ENCODE measurements around the gene PEX10. TPM values are rescaled to one million over a fixed set of nuclear protein-coding genes. Genes with fewer than 3 reads are reported as not detected.
A peak's percentile ranks its signal among the peaks of the same experiment; 100 is the strongest.

PEX10 gene
- total RNA-seq, 4 donors from 2014 or later = 23.2 to 33.2 (median 27.2) TPM

- H3K9me3 ChIP-seq = no peaks in the 10 kb centered on the region
- WGBS, 2 donors = 89 to 91% methylated on average over 14 to 18 of the region's 21 CpGs
- H3K36me3 ChIP-seq = peaks cover 0 to 19% (median 0%) of the 10 kb centered on the region in 3 donors
- H3K27me3 ChIP-seq = no peaks in the 10 kb centered on the region
- TF ChIP-seq POLR2A (IDR thresholded peaks at IDR 0.05) = no peak
- TF ChIP-seq, protein P1, sequence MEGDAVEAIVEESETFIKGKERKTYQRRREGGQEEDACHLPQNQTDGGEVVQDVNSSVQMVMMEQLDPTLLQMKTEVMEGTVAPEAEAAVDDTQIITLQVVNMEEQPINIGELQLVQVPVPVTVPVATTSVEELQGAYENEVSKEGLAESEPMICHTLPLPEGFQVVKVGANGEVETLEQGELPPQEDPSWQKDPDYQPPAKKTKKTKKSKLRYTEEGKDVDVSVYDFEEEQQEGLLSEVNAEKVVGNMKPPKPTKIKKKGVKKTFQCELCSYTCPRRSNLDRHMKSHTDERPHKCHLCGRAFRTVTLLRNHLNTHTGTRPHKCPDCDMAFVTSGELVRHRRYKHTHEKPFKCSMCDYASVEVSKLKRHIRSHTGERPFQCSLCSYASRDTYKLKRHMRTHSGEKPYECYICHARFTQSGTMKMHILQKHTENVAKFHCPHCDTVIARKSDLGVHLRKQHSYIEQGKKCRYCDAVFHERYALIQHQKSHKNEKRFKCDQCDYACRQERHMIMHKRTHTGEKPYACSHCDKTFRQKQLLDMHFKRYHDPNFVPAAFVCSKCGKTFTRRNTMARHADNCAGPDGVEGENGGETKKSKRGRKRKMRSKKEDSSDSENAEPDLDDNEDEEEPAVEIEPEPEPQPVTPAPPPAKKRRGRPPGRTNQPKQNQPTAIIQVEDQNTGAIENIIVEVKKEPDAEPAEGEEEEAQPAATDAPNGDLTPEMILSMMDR (IDR thresholded peaks at IDR 0.05) = no peak
- no peak overlapping the region for H3K27ac ChIP-seq
- intact Hi-C loops (cut with DNase I) = no loop called here
- no peak overlapping the region for H3K4me3 ChIP-seq
- peaks cover 0 to 20% (median 9%) of the 10 kb centered on the region in 3 donors for H3K4me1 ChIP-seq
- no peak for DNase-seq
These were observed 28.1 kb downstream of the PEX10 start for GRCh38 chr1:2384130-2384860.

GRCh38 chr1:2383576-2383975 lies 28.8 kb downstream of the PEX10 start:
- H3K27ac ChIP-seq = no peak overlapping the region
- H3K27me3 ChIP-seq = no peaks in the 10 kb centered on the region
- H3K4me1 ChIP-seq = peaks cover 0 to 15% (median 9%) of the 10 kb centered on the region in 3 donors
- no peak for DNase-seq
- 70 to 90% methylated on average over 3 to 5 of the region's 14 CpGs for WGBS, 2 donors
- H3K4me3 ChIP-seq = no peak overlapping the region
- TF ChIP-seq POLR2A (IDR thresholded peaks at IDR 0.05) = no peak
- TF ChIP-seq, protein P1 (IDR thresholded peaks at IDR 0.05) = no peak
- no peaks in the 10 kb centered on the region for H3K9me3 ChIP-seq
- H3K36me3 ChIP-seq = peaks cover 0 to 19% (median 0%) of the 10 kb centered on the region in 3 donors
- intact Hi-C loops (cut with DNase I) = no loop called here

DNA sequence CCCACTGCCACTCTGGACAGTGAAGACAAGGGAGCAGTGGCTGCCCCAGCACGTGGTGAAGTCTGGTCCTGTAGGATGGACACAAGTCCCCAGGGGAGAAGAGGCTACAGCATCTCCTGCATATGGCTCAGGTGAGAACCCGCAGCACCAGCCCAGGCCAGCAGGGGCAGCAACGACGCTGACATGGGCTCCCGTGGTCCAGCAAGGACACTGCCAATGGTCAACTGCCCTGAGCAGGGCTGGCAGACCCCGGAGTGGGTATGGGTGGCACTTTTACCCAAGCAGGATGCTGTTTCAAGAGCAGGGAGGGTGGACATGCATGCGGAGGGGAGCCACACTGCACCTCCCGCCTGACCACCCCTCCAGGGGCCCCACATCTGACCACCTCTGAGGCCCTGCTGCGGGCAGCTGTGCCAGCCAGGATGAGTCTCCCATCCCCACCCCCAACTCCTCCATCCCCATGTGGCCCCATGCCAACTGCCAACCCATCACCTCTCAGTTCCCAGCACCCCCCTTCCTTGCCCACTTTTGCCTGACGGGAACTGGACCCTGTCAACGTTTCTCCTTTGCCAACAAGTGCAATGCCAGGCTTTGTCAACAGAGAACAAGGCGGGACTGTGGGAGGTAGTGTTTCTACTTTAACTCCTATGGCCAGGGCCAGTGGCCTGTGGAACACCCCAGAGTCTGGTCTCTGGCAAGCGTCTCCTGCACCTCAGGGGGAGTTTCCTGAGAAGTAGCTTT lies 29.6 kb downstream of the PEX10 start:
- no peaks in the 10 kb centered on the region for H3K9me3 ChIP-seq
- WGBS, 2 donors = 63 to 82% methylated on average over 2 to 7 of the region's 13 CpGs
- H3K27ac ChIP-seq = no peak overlapping the region
- H3K4me3 ChIP-seq = no peak overlapping the region
- H3K4me1 ChIP-seq = peaks cover 0 to 15% (median 9%) of the 10 kb centered on the region in 3 donors
- no peak for DNase-seq
- no peaks in the 10 kb centered on the region for H3K27me3 ChIP-seq
- intact Hi-C loops (cut with DNase I) = no loop called here
- peaks cover 0 to 14% (median 0%) of the 10 kb centered on the region in 3 donors for H3K36me3 ChIP-seq
- TF ChIP-seq, protein P1 (IDR thresholded peaks at IDR 0.05) = peak in 4 of 6 experiments; percentile 15 to 54 (median 30)
- TF ChIP-seq POLR2A (IDR thresholded peaks at IDR 0.05) = no peak

DNA sequence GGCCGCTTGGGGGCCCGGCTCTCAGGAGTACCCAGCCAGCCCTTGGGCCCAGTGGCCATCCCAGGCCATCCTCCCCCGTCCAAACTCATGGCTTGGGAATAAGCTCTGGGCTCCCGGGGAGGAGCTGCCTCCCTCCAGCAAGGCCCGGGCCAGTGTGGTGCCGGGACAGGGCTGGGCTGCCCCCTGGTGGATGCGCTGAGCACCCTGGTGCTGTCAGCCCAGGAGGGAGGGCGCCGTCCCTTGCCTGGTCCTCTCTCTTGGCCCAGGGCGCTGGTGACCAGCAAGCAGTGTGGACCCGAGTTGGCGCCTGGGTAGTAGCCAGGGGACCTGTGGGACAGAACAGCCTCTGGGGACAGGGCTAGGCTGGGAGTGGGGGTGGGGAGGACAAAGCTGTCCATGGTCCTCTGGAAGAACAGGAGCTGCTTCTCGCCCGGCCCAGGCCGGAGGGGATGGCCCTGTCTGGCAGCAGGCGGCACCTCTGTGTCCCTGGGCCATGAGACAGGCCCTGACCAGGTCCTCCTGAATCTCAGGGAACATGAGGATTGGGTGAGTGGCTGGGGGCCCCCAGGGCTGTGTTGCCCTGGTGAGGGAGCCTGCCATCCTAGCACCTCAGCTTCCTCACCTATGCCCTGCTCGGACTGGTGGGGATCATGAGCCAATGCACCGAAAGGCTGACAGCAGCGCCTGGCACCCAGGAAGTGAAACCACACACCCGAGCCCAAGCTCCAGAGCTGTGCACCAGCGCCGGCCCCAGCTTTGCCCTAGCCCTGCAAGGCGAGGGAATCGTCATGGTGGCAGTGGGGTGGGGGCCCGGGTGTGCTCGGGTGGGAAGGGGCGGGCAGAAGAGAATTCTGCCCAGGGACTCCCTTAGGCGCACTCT lies 30.4 kb downstream of the PEX10 start:
- H3K9me3 ChIP-seq = no peaks in the 10 kb centered on the region
- peak overlapping the region in 1 of 4 donors; percentile 5 for H3K27ac ChIP-seq
- WGBS, 2 donors = 0 to 36% methylated on average over 1 to 5 of the region's 28 CpGs
- H3K4me1 ChIP-seq = peaks cover 0 to 15% (median 9%) of the 10 kb centered on the region in 3 donors
- H3K4me3 ChIP-seq = no peak overlapping the region
- H3K36me3 ChIP-seq = peaks cover 0 to 6% (median 0%) of the 10 kb centered on the region in 3 donors
- TF ChIP-seq, protein P1 (IDR thresholded peaks at IDR 0.05) = peak; percentile 89 to 98 (median 96)
- no peak for TF ChIP-seq POLR2A (IDR thresholded peaks at IDR 0.05)
- DNase-seq = no peak
- no peaks in the 10 kb centered on the region for H3K27me3 ChIP-seq
- intact Hi-C loops (cut with DNase I) = loop anchor here (2.0 kb wide), 1 partner anchor 187 kb away; the partner anchor contains the start of gene FAAP20

All from esophagus squamous epithelium (tissue), 5 donors.